Fibroblast of the conjunctiva (primary cell): Measurements from ENCODE around the gene KRT28.
"Not testable (repeated sequence)": the region's sequence is repeated elsewhere in the genome, so short reads cannot be mapped to it uniquely, and the experiment has no call there.

ENCODE experiments used
- DNase-seq: peaks from one replicate; pipeline ENCODE4 v3.0.0-alpha.2; 2010; ENCODE audit warnings: low read depth

KRT28 gene

DNA sequence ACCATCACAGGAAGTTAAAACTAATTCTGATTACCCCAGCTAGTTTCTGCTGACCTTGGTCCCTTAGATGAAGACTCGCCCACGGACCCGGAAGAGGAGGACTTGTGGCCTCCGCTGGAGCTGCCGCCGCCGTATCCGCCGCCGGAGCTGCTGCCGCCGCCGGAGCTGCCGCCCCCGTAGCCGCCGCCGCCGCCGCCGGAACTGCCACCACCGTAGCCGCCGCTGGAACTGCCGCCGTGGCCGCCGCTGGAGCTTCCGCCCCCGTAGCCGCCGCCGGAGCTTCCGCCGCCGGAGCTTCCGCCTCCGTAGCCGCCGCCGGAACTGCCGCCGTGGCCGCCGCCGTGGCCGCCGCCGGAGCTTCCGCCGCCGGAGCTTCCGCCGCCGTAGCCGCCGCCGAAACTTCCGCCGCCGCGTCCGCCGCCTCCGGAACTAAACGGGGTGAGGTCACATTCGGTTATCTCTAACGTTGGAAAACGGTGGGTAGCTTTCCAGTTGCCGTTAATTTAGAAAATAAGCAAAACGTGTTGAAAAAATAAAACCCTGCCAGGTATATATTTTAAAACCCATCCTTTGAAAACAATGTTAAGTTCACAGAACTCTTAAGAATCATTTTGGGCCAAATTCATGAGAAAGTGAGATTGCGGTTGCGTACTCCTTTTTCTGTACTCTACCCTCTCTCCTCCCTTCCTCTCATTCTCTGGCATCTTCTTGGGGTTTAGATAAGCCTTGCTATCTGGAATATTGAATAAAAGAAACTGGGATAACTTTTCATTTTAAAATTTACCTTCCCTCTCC lies 19.2 kb upstream of the KRT28 start:
- DNase-seq: peak; percentile 43

DNA sequence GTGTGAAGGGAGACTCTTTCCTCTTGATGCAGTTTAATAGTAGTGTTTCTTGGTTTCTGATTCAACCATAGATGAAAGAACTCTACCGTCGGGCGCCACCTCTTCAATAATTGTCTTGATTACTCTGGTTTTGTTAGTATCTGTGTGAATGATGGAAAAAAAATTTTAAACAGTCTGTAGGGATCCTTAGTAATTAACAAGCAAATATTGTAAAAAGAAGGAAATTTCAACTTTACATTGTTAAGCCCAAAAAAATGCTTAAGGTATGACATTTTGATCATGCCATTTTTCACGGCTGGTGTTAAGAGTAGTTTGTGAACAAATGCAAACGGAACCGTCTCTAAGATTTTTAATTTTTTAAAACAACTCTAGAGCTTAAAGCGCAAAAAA lies 18.6 kb upstream of the KRT28 start:
- DNase-seq: no peak

DNA sequence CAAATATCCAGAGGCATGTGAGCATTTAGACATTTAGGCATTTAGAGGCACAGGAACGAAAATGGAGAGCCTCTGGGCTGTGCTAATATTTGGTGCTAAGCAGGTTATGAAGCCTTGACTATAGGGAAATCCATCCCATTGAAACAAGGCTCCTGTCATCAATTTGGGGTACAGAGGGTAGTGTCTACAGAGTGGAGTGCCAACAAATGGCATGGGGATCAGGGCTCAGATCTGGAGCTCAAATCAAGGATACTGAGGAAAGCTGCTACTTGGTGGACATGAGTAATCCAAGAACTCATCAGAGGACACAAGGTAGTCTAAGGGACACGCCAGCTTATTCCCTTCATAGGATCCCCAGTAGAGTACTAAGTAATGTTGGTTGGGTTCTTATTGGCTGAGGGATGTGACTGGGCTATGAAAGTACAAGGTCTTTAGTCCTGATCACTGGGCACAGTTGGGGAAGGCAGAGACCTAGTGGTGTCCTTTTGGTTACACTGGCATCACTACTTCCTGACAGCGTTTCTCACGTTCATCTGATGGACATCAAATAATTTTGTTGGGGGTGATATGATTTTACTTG lies 17.4 kb upstream of the KRT28 start:
- no peak for DNase-seq

DNA sequence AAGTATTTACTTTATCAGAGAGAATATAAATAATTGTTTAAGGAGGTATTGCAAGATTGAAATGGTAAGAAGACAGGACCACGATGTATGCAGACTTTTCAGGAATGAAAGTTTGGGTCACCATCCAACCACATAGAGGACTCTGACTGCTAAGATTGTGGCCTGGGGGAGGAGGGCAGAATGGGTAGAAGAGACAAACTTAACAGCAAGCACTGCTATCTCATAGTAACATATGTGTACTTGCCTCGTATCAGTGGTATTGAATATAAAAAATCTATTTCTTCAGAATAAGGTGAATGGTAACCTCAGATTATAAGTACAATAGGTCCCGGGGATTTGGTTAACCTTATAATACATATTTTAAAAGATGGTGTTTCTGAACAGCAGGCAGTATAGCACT lies 16.8 kb upstream of the KRT28 start:
- no peak for DNase-seq

DNA sequence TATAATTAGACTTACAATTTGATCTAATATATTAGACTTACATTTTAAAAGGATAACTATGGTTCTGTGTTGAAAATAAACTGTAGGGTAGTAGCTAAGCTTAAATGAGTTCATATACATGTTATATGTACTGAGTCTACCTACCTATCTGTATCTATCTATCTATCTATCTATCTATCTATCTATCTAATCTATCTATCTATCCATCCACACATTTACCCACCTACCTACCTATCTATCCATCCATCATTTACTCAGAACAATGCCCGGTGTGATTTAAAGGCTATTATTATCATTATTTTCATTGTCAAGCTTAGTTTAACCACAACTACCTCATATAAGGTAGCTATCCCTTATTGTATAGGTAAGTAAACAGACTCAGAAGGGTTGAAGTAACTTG lies 15.6 kb upstream of the KRT28 start:
- no peak for DNase-seq

DNA sequence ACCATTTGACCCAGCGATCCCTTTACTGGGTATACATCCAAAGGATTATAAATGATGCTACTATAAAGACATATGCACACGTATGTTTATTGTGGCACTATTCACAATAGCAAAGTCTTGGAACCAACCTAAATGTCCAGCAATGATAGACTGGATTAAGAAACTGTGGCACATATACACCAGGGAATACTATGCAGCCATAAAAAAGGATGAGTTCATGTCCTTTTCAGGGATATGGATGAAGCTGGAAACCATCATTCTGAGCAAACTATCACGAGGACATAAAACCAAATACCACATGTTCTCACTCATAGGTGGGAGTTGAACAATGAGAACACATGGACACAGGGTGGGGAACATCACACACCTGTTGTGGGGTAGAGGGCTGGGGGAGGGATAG lies 14.9 kb upstream of the KRT28 start:
- DNase-seq: not testable (repeated sequence)

DNA sequence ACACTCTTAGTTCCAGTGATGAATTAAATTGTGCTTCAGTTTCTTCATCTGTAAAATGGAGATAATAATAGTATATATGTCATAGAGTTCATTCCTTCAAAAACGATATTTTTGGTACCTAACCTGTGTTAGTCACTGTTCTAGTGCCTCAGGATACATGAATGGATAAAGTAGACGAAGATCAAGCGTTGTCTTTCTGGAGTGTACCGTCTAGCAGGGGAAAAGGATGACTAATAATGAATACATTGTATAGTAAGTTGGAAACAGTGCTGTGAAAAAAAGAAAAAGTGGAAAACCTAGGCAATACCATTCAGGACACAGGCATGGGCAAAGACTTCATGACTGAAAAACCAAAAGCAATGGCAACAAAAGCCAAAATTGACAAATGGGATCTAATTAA lies 14.0 kb upstream of the KRT28 start:
- no peak for DNase-seq

DNA sequence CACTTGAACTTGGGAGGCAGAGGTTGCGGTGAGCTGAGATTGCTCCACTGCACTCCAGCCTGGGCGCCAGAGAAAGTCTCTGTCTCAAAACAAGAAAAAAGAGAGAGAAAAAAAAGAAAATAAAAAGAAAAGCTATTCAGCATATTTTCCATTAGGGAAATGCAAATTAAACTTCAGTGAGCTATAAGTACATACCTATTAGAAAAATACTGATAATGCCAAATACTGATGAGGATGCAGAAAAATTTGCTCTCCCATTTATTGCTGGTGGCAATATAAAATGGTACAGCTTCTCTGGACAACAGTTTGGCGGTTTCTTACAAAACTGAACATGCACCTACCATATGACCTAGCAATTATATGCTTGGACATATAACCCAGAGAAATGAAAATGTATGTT lies 12.9 kb upstream of the KRT28 start:
- no peak for DNase-seq

DNA sequence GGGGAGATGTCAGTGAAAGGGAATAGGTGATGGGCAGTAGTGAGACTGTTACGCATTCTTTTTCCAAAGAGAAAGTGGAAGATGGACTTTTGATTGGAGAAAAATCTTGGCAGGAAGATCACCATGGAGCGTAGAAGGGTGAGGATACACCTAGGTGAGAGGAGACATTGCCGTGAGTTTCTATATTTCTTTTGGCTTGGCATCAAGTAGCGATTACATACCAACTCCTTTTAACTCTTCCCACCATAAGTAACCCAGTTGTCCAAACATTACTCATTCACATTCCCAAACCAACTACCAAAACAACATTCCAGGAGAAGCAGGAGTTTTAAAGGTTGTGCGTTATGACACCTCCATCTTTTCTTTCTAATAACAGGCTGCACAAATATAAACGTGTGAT lies 10.7 kb upstream of the KRT28 start:
- DNase-seq: no peak

DNA sequence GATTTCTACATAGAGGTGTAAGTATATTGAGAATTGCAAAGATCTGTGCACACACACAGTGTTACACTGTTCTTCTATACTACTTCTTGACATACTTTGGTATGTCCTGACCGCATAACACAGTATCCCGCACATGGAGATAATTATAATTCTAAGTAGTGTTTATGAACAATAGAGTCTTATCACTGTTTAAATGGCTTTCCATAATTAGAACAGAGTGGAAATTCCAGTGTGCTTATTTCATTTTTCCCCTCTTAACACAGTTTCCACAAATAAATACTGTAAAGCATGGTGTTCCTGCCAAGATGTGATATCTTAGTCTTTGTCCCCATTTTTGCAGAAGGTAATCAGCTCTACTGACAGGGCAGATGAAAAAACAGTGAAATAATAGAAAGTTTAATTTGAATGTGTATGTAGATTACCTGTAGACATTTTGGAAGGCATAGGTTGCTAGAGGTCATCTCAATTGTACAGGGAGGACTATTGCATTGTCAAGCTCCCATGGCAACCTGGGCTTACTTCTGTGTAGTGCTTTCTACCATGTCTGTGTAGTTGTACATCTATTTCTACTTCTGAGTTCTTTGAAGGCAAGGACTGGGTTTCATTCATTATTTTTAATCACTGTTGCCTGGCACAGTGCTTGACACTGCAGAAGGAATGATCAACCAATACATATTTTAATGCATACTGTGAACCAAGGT lies 10.1 kb upstream of the KRT28 start:
- DNase-seq: no peak

DNA sequence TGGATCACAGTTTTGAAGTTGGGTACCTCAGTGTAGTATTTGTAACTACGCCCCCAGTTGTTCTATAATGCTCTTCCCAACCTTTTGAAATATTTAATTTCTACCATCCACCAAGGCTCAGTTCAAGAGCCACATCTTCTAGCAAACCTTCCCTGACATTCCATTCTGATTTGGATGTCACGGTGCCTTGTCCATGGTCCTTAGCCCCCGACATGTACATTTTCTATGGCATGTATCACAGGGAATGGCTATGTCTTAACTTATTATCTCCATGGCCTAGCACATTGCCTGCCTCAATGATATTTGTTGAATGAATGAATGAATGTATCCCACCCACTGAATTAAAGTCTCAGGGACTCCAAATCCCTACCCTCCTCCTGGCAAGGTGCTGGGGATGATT lies 6.4 kb upstream of the KRT28 start:
- DNase-seq: no peak

DNA sequence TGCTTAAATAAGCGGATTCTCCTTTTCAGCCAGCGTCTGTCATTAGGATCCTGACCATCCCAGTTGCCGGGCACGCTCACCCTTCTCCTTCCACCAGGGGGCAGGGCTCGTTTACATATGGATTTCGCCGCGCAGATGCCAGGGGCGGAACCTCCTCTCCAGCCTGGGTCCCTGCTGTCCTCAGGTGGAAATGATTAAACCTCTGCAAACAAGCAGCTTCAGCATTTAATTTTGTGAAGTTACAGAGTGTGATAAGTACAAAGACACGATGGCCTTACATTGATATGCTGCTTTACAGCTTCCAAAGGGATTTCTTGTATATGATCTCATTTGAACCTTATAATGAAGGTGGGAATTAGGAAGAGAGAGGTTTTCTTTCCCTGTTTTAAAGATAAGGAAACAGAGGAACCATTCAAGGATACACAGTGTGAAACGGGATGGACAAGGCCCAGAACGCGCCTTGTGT lies 3.9 kb upstream of the KRT28 start:
- peak; percentile 55 for DNase-seq

DNA sequence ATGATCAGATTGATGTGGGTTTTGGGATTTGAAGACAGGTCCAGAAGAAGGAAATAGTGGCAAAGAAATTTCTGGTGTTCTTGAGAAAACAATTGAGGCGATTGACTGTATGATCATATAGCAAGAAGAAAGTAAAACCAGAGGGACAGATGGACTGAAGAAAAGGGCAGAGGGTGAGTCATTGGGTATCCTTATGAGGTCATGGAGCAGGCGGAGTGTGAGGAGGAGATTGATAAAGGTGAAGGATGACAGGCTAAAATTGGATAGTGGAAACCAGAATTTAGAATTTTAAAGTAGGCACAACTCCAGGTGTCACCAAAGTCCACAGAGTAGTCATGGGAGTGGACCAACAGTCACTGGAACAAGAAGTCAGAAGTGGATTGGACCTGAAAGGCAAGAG lies 1.4 kb upstream of the KRT28 start:
- DNase-seq: no peak

DNA sequence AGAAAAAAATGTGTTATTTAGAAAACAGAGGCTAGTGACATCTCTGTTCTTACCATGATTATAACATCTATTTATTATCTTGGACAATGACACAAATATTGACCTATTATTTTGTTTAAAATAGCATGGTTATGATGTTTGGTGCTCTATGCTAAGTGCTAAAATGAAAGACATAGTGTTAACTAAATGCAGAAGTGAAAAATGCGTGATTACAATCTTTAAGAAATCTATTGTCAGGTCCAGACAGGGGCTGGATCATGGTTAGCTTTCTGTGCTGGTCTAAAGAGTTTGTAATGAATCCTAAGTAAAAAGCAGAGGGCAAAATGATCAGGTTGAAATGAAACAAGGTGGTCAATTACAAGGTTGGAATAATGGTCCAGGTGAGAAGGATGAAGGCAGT lies 622 bp upstream of the KRT28 start:
- DNase-seq: no peak

DNA sequence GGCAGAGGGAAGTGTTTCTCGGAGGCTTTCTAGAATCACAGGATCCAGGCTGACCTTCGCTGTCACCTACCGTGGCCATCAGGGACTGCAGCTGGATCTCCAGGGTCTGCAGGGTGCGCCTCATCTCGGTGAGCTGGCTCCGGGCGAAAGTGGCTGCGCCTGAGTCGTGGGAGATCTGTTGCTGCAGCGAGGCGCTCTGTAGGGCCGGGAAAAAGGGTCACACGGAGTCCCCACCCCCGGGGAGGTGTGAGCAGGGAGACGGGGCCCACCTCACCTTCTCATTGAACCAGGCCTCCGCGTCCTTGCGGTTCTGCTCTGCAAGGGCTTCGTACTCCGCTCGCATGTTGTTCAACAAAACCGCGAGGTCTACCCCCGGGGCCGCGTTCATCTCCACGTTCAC lies 2.9 kb downstream of the KRT28 start:
- DNase-seq: no peak

DNA sequence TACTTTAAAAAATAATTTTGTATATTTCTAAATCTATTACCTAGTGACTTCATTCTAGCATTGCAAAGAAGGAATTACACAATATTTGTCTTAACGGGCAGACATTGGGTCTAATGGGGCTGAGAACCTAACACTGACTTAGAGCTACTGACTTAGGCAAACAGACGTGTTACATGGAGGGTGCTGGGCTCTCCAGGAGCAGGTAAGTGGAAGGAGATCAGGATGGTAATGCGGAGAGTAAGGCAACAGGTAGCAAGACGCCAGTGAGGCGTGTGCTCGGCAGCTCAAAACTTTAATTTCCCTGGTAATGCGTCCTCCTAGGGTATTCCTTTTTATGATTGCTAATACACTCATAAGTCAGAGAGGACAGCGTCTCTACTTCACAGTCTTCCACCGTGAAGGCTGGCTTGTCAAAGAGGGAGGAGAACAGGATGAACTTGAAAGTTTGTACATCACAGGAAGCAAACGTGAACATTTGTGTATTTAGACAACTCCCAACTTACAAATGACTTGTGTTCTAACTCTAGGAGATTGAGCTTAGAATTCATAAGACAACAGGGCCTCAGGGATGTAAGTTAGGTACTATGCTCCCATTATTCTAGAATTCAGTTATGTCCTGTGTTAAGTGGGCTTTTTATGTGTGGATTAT lies 4.6 kb downstream of the KRT28 start:
- no peak for DNase-seq

DNA sequence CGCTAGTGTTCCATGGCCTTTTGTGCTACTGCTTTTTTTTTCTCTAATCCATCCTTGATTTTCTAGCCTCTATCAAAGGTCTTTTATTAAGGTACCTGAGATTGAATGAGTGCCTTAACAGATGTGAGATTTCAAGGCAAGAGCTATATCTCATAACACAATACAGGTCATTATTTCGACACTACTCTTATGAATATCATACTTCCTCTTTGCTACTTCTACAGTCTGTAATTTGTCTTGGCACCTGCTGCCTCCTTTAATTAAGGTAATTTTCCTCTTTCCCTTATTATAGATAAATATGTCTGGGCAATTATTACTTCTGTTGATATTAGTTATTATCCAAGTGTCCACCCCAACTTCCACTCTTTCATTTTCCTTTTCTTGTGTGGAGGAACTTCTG lies 5.3 kb downstream of the KRT28 start:
- no peak for DNase-seq

DNA sequence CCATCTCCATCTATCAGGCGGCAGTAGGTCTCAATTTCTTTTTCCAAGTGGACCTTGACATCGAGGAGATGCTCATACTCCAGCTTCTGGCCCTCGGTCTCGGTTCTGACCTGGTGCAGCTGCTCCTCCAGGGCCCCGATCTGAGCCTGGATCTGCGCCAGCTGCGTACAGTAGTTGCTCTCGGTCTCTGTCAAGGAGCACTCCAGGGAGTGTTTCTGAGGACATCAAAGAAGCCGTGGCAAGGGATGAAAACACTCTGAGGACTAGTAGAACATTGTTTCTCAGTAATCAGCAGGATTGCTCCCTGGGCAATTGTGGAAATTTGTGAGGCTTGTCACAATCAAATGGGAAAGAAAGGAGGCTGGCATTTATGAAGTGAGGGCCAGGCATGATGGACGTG lies 5.9 kb downstream of the KRT28 start:
- DNase-seq: no peak

DNA sequence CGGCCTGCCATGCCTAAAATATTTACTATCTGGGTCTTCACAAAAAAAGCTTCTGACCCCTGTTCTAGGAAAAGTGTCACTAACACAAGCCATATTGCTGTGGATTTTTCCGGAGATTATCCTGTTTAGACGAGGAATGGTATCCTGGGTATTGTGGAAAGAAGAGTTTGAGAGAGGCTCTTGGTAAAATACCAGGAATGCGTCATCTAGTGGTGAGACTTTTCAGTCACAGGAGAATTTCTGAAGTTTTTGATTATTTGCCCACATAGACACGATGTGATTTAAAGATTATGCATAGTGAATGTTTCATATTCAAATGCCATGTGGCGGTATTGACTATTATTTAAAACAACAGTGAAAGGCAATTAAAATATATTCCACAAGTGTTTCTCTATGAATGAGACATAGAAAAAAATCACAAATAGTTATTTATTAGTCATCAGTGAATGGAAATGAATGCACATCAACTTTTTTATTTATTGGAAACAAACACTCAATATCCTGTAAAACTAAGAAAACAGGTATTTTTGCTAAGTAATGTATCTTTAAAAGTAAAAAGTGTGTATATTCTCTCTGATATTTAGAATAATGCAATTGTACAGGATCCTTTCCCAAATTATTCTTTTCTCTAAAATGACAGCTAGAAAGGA lies 7.8 kb downstream of the KRT28 start:
- peak; percentile 18 for DNase-seq

DNA sequence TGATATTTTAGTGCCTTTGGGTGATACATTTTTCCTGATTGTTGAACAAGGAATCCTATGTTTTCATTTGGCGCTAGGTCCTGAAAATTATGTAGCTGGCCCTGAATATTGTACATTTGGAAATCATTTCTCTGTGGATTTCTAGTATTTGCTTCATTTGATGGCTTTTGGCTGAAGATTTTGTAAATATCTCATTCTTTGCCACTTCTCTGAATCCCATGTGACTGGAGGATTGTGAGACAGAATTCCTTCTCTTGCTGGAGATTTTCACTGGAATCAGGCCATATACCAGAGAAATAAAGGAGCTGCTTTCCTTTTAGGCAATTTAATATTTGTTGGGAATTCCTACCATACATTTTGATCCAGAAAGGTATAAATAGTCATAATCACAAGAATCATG lies 8.6 kb downstream of the KRT28 start:
- DNase-seq: no peak

DNA sequence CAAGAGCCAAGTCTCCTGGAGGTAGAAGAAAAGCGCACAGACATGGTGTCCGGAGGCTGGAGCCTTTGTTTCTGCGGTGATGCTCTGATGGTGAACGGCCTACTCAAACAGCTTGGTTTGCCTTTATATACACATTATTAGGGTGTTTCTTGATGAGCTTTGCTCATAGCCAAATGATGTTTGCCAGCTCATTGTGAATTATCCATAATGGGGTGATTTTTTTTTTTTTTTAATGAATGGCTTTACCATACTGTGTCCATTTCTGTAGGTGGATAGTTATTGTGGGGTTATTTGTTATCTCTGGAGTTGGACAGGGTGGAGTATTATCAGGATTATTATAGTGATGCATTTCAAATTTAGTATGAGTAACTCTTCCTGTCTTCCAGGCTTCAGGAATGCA lies 17.3 kb downstream of the KRT28 start, which contains the start of gene KRT27:
TSS of gene KRT27 (minus strand) at position 101 of the 400 bp plus-strand sequence. CDS start at position 44, 57 bp downstream.
- no peak for DNase-seq
